HG02623 (cell line): ENCODE results near the gene FNDC4.

Experiments used
- ATAC-seq: cut with Tn5 transposase; IDR thresholded peaks from one replicate; pipeline ENCODE4 v1.9.1; 2021; ENCODE audit warnings: moderate library complexity; ENCODE audit not compliant: unreplicated experiment

FNDC4 gene

DNA sequence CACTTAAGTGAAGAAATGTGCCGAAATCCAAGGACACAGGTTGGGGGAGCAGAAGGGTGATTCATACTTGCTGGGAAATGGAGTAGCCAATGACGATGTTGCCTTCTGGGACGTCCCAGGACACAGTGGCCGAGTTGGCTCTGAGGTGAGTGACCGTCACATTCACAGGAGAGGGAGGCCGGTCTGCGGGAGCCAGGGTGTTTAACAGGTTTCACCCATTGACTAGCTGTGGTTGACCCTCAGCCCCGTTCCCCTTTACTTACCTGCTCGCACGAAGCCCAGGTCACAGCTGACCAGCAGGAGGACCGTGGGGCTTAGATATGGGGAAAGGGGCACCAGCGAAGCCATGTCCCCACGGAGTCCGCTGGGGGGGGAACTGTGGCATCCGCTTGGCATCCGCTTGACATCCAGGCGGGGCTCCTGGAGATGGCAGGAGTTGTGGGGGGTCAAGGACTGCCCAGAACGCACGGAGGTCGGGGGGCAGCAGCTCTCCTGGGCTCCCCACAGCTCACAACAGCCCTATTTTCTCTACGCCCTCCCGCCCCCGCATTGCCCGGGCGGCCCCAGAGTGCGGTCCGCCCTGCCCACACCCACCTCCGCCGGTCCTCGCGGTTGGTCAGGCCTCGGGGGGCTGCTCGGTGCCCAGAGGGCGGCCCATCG lies 586 bp downstream of the FNDC4 start:
- ATAC-seq, result no peak

DNA sequence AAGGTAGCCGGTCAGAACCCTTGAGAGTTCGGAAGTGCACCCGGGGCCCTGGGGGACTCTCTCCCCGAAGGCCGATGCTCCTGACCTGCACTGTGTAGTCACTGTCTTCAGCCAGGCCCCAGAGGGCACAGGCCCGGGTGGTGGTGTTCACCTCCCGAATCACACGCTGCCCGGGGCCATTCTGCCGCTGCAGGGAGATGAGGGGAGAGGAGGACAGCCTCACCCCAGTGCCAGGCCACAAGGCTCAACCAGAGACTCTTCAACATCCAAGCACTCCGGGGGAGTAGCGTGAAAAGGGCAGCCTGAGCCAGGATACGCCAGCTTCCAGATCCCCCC lies 1.1 kb downstream of the FNDC4 start:
- ATAC-seq, result no peak

DNA sequence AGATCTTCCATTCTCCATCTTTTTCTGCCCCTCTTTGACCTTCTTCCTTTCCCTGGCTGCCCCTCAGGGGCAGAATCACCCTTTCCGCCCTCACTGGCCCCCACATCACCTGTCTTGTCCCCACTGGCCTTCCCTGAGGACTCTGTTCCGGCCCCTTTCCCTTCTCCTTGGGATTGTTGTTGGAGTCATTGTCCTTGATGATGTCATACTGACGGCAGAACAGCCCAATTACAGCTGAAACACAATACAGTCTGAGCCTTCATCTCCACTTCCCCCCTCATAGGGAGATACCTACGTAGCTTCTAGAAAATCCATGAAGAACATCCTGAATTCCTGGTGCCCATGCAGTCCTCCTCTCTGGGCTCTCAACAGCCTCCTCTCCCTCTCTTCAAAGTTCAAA lies 2.4 kb downstream of the FNDC4 start:
- no peak for ATAC-seq

DNA sequence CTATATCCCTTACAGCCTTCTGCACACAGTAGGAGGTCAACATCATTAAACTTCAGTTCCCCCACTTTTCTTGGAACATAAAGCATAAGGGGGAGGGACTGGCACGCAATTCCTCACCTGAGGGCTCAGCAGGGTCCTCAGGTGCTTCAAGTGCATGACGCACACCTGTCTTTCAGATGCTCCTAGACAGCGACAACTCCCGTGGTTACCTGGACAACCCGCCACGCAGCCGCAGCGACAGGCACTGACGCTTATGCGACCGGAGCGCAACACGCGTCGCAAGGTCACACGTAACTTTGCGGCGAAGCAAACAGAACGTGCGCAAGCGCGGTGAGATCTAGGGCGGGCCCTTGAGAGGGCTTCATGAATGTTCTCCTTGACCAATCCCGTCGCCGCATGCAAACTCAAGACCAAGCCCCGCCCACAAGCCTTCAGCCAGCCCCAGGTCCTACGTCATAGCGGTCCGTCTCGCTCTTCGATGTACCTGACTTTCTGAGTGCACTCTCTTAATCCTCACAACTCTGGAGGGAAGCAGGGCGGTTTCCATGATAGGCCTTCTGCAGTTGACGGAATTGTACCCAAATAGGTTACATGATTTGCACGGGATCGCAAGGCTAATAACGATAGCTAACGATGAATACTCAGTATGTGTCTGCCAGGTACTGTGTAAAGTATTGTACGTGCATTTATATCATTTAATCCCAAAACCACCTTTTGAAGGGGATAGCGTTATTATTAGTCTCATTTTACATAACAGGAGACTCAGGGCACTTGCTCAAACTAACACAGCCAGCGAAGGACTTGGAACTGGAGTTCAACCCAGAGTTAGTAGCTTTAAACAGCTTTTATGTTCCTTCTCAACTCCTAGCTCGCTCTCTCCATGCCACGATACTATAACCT lies 5.3 kb downstream of the FNDC4 start, which contains the start of gene IFT172:
IFT172 (minus strand) TSS at position 246 of the 900 bp plus-strand sequence; CDS start at position 156, 90 bp downstream.
- peak; percentile 94 for ATAC-seq

DNA sequence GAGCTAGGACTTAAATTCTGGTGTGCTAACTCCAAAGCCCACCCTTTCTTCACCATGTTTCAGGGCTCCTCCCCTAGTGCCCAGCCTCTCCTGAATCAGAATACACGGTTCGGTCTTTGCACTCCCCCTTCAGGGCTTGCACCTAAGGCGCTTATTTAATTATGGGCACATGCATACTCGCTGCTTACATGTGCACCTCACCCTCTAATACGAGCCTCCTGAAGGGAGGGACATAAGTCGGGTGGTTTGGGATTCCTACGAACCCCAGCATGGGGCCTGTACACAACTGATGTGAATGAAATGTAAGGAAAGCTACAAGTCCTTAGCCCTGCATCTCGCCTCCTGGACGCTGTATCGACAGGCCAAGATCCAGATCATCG lies 5.9 kb downstream of the FNDC4 start:
- no peak for ATAC-seq

DNA sequence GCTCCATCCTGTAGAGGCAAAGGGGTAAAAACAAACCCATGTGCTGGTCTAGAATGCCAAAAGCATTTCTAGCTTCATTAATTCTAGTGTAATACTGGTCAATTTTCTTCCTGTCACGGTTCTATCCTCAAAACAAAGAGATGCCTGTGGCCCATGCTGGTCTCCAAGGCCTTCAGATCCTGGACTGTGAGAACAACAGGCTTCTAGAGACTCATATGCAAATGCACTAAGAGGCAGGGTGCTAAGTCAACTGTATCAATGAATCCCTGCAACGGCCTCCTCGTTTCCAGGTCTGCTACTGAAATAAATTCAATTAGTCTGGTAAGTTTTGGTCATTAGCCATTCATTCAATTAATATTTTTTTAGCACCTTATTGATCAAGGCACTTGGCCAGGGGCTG lies 9.5 kb downstream of the FNDC4 start:
- ATAC-seq, result no peak

DNA sequence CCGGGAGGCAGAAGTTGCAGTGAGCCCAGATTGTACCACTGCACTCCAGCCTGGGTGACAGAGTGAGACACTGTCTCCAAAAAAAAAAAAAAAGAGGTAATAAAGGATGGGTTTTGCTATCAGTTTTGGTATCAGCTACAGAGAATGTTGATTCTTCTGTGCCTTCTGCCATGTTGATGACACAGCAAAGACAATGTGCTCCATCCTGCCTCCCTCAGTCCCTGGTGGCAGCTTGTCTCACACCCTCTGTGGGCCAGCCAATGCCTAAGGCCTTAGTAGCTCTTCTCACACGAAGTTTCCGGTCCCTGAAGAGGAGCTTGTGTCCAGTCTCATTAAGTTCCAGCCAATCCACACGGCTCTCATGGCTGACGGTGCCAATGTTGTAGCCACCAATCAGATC lies 23.0 kb downstream of the FNDC4 start:
- no peak for ATAC-seq

DNA sequence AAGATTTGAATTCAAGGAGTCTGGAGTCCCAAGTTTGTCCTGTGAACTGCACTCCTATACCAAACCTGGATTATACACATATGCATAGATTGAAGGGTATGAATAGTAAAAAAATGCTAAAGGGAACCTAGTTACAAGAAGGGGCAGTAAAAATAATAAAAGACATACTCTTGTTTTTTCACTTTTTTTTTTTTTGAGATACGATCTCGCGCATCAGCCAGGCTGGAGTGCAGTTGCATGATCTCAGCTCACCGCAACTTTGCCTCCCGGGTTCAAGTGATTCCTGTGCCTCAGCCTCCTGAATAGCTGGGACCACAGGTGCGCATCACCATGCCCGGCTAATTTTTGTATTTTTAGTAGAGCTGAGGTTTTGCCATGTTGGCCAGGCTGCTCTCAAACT lies 30.6 kb downstream of the FNDC4 start:
- no peak for ATAC-seq

DNA sequence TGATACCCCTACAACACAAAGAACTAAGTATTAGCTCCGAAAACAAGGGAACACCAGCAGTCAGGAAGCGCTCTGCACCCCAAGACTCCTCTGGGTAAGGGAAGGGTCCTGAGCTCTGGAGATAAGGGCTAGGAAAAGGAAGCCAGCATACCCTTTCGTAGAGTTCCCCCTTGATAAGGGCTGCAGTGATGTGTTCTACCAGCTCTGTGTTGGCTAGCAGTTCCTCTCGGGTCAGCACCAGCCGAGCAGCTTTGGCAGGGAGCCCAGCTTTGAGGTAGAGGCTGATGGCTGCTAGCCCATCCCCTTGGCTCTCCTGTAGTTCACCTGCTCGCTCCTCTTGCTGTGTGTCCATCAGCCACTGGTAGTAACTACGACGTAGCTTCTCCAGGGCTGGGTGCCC lies 33.9 kb downstream of the FNDC4 start:
- ATAC-seq, result no peak

DNA sequence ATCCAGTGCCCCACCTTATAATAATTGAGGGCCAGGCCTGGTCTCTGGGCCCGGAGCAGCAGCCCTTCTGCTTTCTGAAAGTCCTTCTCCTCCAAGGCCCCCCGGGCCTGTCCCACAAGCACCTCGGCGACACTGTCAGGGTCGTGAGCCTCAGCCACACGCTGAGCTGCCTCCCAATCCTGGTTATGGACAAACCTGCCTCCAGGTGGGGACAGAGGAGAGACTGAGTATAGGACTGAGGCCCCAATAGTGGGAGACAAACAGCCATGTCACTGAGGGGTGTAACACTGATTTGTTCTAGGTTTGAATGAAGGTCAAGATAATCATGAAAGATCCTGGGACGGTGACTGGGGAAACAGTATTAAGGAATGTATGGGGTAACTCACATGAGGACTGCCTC lies 41.0 kb downstream of the FNDC4 start:
- no peak for ATAC-seq

DNA sequence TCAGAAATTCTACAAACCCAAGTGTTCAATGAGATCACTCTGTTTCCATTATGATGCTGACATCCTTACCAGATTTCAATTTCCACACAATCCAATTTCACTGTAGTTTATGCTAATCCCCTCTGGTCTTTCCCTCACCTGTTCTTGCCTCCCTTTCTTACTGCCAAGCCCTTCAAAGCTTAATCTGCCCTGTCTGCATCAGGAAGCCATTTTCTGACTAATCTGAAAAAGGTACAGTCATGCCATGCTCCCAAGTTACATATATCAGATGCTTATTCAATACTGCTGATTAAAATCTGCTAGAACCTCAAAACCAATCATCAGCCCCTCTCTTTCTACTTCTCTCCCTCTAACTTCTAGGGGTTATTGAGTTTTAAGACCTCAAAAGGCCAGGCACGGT lies 43.9 kb downstream of the FNDC4 start:
- no peak for ATAC-seq

DNA sequence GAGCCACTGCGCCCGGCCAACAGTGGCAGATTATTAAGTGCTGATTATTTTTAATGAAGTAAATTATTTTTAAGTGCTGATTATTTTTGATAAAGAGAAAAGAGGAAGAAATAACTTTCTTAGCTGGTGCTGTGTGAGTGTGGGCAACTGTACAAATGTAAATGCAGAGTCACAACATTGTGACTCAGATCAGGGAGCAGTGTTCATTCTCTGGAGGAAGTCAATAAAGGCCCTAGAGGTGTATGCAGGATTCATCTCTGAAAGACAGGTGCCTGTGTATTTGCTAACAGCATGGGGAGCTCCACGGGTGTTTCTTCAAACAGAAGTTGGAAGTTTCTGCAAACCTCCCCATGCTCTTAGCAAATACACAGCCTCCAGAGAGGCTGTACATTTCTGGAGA lies 46.6 kb downstream of the FNDC4 start:
- no peak for ATAC-seq

DNA sequence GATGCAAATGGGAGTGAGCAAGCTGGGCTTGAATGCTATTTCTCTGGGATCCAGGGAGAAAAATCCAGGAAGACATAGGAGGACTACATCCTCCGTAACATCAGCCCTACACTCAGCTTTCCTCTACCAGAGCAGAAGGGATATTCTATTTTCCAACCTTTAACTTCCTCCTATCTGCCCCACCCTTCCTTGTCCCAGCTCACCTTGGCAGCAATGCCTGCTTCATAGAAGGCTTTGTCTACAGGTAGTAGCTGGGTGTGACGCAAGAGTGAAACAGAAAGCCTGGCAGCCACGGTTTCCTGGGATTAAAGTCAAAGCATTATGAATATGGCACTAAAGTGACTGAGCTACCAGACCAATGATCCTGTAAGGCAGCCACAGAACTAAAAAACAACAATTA lies 48.9 kb downstream of the FNDC4 start:
- no peak for ATAC-seq

DNA sequence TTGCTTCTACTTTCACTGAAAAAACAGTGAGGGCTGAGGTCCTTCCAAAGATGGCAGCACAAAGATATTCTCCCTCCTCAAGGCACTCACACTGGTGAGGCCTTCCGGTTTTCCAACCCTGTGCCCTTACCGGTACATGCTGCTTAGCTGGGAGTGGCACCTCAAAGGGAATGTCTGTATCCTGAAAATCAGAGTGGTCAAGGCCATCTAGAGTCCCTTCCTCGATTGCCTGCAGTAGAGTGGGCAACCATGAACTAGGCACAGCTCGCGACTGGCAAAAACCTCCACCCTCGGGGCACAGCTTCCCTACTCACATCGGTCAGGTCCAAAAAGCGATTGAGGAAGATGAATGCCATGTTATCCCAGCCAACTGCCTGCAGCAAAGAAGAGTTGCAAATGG lies 49.4 kb downstream of the FNDC4 start:
- ATAC-seq, result no peak

DNA sequence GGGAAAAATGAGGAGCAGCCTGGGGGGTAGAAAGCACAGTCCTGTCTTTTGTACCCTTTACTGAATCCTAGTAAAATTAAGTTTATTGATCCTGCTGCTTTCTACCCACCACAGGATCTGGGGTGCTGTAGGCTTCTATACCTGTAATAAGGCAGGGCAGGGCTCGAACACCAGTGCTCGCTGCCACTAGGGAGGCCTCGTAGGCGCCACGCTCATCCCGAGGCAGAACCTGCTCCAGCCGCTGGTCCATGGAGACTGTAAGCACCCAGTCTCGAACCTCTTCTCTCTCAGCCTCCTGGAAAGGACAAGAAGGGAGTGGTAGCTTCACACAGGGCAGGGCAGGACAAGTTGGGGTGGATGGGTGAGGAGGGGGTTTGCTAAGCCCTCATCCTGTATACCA lies 49.8 kb downstream of the FNDC4 start:
- no peak for ATAC-seq

DNA sequence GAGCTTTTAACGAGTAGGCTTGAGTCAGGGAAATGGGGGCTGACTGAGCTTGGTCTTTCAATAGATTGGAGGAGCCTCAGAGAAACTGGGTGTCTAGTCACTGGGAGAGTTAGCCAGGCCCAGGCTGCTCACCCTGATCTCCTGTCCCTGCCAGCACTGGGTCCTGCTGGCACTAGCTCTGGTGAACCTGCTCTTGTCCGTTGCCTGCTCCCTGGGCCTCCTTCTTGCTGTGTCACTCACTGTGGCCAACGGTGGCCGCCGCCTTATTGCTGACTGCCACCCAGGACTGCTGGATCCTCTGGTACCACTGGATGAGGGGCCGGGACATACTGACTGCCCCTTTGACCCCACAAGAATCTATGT lies 52.1 kb downstream of the FNDC4 start:
- no peak for ATAC-seq

DNA sequence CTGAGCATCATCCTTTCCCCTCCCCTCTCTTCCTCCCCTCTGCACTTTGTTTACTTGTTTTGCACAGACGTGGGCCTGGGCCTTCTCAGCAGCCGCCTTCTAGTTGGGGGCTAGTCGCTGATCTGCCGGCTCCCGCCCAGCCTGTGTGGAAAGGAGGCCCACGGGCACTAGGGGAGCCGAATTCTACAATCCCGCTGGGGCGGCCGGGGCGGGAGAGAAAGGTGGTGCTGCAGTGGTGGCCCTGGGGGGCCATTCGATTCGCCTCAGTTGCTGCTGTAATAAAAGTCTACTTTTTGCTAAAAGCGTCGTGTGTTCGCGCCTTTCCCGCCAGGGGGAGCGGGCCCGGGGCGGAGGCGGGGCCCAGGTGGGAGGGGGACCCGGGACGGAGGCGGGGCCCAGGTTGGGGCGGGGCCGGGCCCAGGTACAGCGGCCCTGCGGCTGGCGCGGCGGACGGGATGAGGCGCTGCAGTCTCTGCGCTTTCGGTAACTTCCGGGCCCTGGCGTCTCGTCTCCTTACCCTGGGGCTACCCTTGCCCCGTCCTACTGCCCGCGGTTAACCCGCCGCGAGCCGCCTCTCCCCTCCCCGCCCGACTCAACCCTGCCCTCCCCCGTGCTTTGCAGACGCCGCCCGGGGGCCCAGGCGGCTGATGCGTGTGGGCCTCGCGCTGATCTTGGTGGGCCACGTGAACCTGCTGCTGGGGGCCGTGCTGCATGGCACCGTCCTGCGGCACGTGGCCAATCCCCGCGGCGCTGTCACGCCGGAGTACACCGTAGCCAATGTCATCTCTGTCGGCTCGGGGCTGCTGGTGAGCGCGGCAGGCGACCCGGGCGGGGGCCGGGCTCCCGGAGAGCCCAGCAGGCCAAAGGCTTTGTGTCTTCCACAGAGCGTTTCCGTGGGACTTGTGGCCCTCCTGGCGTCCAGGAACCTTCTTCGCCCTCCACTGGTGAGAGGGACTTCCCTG lies 52.8 kb downstream of the FNDC4 start, which contains the start of gene KRTCAP3:
KRTCAP3 (plus strand) TSS at position 424 of the 962 bp plus-strand sequence; CDS start at position 456, 32 bp downstream.
- ATAC-seq, result no peak
